ENCODE data around the gene NKD2.
"Not testable (repeated sequence)": the region's sequence is repeated elsewhere in the genome, so short reads cannot be mapped to it uniquely, and the experiment has no call there.

NKD2 gene

DNA sequence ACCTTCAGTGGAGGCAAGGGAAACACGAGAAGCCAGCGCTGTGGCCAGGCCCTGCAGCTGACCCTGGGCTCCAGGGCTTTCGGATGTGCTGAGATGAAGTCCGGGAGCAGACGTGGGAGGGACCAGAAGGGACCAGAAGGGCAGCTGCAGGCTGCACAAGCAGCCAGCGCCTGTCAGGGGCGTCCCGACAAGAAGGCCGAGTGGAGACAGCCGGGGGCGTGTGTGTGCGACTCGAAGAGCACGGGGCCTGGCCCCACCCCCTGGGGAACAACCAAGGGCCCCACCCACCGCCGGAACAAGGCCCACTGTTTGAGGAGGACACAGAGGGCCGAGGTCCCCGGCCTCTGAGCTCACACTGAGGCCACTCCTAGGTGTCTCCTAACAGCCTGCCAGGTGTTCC is 71.8 kb downstream of the NKD2 start:
- DNase-seq (ENCODE audit: low spot score), result no peak
- TF ChIP-seq, protein P1, sequence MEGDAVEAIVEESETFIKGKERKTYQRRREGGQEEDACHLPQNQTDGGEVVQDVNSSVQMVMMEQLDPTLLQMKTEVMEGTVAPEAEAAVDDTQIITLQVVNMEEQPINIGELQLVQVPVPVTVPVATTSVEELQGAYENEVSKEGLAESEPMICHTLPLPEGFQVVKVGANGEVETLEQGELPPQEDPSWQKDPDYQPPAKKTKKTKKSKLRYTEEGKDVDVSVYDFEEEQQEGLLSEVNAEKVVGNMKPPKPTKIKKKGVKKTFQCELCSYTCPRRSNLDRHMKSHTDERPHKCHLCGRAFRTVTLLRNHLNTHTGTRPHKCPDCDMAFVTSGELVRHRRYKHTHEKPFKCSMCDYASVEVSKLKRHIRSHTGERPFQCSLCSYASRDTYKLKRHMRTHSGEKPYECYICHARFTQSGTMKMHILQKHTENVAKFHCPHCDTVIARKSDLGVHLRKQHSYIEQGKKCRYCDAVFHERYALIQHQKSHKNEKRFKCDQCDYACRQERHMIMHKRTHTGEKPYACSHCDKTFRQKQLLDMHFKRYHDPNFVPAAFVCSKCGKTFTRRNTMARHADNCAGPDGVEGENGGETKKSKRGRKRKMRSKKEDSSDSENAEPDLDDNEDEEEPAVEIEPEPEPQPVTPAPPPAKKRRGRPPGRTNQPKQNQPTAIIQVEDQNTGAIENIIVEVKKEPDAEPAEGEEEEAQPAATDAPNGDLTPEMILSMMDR (IDR thresholded peaks at IDR 0.05; ENCODE audit: borderline replicate concordance, control extremely low read depth, extremely low read depth, insufficient read depth, missing control alignments), result no peak
- in situ Hi-C loops (cut with MboI; ENCODE audit: low sequenced_read_pairs, unreplicated experiment), result no loop called here

DNA sequence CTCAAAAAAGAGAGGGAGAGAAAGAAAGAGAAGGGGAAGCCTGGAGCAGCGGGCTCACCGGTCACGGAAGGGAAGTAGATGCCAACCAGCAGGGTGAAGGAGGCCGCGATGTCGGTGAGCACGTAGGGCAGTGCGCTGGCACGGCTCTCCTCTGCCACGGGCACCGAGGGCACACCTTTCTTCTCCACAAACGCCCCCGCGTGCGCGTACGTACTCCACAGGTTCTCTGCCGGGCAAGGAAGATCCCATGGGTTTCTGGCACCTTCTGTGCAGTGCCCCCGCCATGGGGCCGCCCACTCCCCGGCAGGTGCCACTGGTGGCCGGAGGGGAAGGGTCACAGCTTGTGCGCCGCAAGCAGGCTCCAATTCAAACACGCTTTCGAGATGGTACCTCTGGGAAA is 72.9 kb downstream of the NKD2 start:
- TF ChIP-seq, protein P1 (IDR thresholded peaks at IDR 0.05; ENCODE audit: borderline replicate concordance, control extremely low read depth, extremely low read depth, insufficient read depth, missing control alignments), result no peak
- in situ Hi-C loops (cut with MboI; ENCODE audit: low sequenced_read_pairs, unreplicated experiment), result no loop called here
- DNase-seq (ENCODE audit: low spot score), result no peak

DNA sequence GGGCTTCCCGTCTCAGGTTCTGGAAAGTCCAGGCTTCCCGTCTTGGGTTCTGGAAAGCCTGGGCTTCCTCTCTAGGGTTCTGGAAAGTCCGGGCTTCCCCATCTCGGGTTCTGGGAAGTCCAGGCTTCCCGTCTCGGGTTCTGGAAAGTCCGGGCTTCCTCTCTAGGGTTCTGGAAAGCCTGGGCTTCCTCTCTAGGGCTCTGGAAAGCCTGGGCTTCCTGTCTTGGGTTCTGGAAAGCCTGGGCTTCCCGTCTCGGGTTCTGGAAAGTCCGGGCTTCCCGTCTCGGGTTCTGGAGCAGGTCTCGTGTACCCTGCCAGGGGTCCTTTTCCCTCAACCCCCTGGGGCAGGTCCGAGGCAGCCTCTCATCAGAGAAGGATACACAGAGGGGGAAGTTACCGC is 74.4 kb downstream of the NKD2 start:
- in situ Hi-C loops (cut with MboI; ENCODE audit: low sequenced_read_pairs, unreplicated experiment); DNase-seq (ENCODE audit: low spot score): not testable (repeated sequence)

DNA sequence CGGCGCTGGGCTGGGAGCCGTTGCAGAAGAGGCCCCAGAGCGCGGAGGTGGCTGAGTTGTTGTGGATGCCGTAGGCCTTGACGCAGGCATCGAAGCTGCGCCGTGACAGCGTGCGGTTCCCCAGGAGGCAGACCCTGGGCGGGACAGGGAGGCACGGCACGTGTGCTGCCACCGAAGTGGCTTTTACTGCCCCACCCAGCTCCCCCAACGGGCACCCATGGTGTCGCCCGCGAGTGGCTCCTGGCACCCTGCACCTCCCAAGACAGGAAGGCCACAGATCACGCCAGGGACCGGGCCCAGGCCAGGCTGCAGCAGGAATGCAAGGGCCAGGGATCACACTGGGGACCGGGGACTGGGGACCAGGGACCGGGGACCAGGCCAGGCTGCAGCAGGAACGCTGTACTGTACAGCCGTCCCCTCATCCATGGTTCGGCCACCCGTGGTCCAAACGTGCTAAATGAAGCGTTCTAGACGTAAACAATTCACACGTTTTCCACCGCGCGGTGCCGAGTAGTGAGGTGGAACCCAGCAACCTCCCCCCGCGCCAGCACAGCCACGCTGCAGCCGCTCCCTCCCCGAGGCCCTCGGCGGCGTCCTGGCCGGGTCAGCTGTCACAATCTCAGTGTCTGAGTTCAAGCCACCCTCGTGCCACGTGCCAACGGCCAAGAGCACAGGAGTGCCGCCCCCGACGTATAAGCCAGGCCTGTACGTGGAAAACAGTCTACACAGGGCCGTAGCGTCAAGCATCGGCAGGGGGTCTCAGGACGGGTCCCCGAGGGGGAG is 75.4 kb downstream of the NKD2 start:
- TF ChIP-seq, protein P1 (IDR thresholded peaks at IDR 0.05; ENCODE audit: borderline replicate concordance, control extremely low read depth, extremely low read depth, insufficient read depth, missing control alignments), result no peak
- in situ Hi-C loops (cut with MboI; ENCODE audit: low sequenced_read_pairs, unreplicated experiment), result no loop called here
- DNase-seq (ENCODE audit: low spot score), result no peak

DNA sequence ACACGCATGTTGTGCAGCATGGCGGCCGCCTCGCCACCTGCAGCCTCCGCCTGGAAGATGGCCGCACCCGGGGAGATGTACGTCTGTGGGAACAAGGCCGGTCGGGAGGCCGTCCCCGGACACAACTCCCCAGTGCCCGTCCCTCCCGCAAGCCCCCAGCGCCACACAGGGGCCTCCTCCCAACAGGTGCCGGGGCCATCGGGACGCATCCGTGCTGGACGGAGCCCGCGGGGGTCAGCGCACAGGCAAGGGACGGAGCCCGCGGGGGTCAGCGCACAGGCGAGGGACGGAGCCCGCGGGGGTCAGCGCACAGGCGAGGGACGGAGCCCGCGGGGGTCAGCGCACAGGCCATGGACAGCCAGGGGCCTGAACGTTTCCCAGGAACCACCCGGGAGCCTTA is 76.8 kb downstream of the NKD2 start:
- TF ChIP-seq, protein P1 (IDR thresholded peaks at IDR 0.05; ENCODE audit: borderline replicate concordance, control extremely low read depth, extremely low read depth, insufficient read depth, missing control alignments), result no peak
- in situ Hi-C loops (cut with MboI; ENCODE audit: low sequenced_read_pairs, unreplicated experiment), result no loop called here
- no peak for DNase-seq (ENCODE audit: low spot score)

DNA sequence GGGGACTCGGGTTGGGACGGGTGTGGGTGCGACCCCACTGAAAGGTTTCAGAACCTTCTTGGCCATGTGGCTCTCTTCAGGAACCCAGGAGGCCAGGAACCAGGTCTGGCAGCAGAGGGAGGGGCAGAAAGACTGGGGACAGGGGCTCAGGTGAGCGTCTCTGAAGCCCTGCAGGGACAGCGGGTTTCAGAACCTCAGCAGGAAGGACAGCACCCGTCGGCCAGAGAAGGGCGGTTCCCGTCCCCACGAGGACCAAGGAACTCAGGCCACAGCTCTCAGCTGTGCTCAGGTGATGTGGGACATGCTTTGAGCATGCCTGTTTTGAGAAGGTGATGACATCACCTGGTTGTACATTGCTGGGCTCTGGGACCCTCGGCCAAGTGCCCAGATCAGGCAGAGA is 77.5 kb downstream of the NKD2 start:
- in situ Hi-C loops (cut with MboI; ENCODE audit: low sequenced_read_pairs, unreplicated experiment), result no loop called here
- no peak for DNase-seq (ENCODE audit: low spot score)

DNA sequence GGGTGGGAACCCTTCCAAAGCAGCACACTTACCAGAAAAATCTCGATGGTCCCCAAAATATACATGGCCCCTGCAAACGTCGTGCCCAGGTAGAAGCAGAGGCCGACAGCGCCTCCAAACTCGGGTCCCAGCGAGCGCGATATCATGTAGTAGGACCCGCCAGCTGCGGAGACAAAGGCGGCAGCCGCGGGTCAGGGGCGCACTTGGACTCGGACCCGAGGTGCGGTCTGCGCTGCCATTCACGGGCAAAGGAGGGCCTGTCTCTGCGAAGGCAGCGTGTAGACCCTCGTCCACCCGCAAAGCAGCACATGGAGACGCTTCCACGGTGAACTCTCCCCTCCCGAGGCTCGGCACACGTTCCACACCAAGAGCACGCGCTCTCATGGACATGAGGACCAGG is 78.3 kb downstream of the NKD2 start:
- TF ChIP-seq, protein P1 (IDR thresholded peaks at IDR 0.05; ENCODE audit: borderline replicate concordance, control extremely low read depth, extremely low read depth, insufficient read depth, missing control alignments), result no peak
- in situ Hi-C loops (cut with MboI; ENCODE audit: low sequenced_read_pairs, unreplicated experiment), result no loop called here
- no peak for DNase-seq (ENCODE audit: low spot score)

More for the DNA sequence above, 77.5 kb downstream of the NKD2 start:
- TF ChIP-seq, protein P1 (IDR thresholded peaks at IDR 0.05; ENCODE audit: borderline replicate concordance, control extremely low read depth, extremely low read depth, insufficient read depth, missing control alignments), result no peak

All from GM13976 (cell line).